Measurements from ENCODE around the gene CHST12. TPM values are rescaled to one million over a fixed set of nuclear protein-coding genes. Genes with fewer than 3 reads are reported as not detected.

CHST12 gene
- polyA plus RNA-seq, 2 of the 4 experiments (the other 2 are of a cell fraction) = 5.6 to 12.0 TPM

DNA sequence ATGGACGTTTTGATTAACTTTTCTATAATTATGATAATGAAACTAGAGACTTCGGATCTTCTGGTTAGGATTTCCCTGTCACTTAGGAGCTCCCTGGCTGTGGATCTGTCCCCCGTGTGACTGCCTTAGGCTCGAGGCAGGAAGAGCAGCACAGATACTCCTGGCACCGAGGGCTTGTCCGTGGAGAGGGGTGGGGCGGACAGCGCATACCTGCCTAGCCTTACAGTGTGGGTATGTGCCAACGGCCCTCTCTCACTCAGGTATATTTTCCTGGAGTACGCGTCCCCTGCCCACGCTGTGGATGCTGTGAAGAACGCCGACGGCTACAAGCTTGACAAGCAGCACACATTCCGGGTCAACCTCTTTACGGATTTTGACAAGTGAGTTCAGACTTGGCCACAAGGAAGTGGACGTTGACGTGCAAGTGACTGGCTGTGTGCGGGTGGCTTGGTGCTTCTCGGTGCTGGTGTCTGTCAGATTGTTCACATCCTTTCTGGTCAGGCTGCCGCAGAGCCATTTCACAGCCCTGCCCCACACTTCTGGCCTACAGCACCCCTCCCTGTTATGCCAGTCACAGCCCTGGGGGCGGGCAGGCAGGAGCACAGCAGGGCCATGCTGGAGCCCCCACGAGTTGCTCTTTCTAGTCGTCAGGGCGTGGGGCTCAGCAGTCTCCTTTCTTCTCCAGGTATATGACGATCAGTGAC lies 40.9 kb upstream of the CHST12 start:
- no peak overlapping the region for H3K4me3 ChIP-seq
- no peak for ATAC-seq
- no peak for DNase-seq (ENCODE audit: low read depth in 1 of 2, low spot score in 1 of 2)
- CTCF ChIA-PET = interaction anchor here (0.5 to 1.3 kb wide), 3 partner anchors 8 to 147 kb away, joined by 3 read pairs; no protein-coding TSS in a partner anchor
- POLR2A ChIA-PET = interaction anchor here (1.7 kb wide), 1 partner anchor 9 kb away, joined by 5 read pairs; no protein-coding TSS in a partner anchor
- FAIRE-seq = no peak
- H3K9me3 ChIP-seq = no peaks in the 10 kb centered on the region
- WGBS (ENCODE audit: missing lambda C conversion rate) = 93% methylated on average over 27 of the region's 27 CpGs
- H3K27ac ChIP-seq = no peak overlapping the region
- TF ChIP-seq EHMT2 (IDR thresholded peaks at IDR 0.05; ENCODE audit: low read depth) (no peak), CHD2 (IDR thresholded peaks at IDR 0.05; ENCODE audit: low read length, partially characterized antibody) (no peak), BCL3 (IDR thresholded peaks at IDR 0.05) (no peak), ZNF302 (CRISPR knock-in tag; IDR thresholded peaks at IDR 0.05) (no peak), EHF (CRISPR knock-in tag; IDR thresholded peaks at IDR 0.05) (no peak), E2F6 (IDR thresholded peaks at IDR 0.05; ENCODE audit: borderline replicate concordance, low read depth) (no peak), ELK1 (IDR thresholded peaks at IDR 0.05; ENCODE audit: low read depth, low read length) (no peak), TP53 (CRISPR knock-in tag; IDR thresholded peaks at IDR 0.05) (no peak), FOSB (CRISPR knock-in tag; IDR thresholded peaks at IDR 0.05) (no peak)
- H3K4me1 ChIP-seq = peaks cover 7% of the 10 kb centered on the region; the same call in 2 of the 3 replicates
- no peak overlapping the region for H3K4me2 ChIP-seq

- H3K4me3 ChIP-seq = no peak overlapping the region
- no peaks in the 10 kb centered on the region for H3K4me1 ChIP-seq
- ATAC-seq = no peak
- ChIA-PET CTCF (interaction anchor here (0.9 to 1.1 kb wide), 2 partner anchors 10 to 15 kb away, joined by 3 to 4 read pairs; no protein-coding TSS in a partner anchor), POLR2A (interaction anchor here (1.0 kb wide), 1 partner anchor 15 kb away, joined by 6 read pairs; the partner anchor contains the start of gene EIF3B)
- TF ChIP-seq ZNF302 (CRISPR knock-in tag; IDR thresholded peaks at IDR 0.05) = no peak
- TF ChIP-seq CEBPB (IDR thresholded peaks at IDR 0.05) = no peak
- no peak for TF ChIP-seq EP300 (IDR thresholded peaks at IDR 0.05)
- no peak for TF ChIP-seq HES2 (IDR thresholded peaks at IDR 0.05)
- TF ChIP-seq ELK1 (IDR thresholded peaks at IDR 0.05; ENCODE audit: low read depth, low read length) = no peak
- no peak for TF ChIP-seq NR3C1 (IDR thresholded peaks at IDR 0.05)
- no peak for TF ChIP-seq SMC3 (IDR thresholded peaks at IDR 0.05)
- TF ChIP-seq RFX5 (IDR thresholded peaks at IDR 0.05) = no peak
- TF ChIP-seq E2F6 (IDR thresholded peaks at IDR 0.05; ENCODE audit: borderline replicate concordance, low read depth) = no peak
- TF ChIP-seq CBX8 (IDR thresholded peaks at IDR 0.05) = no peak
- no peak for TF ChIP-seq MYC (IDR thresholded peaks at IDR 0.05; ENCODE audit: borderline replicate concordance, low read length)
- no peak for TF ChIP-seq SREBF2 (IDR thresholded peaks at IDR 0.05)
- no peak for TF ChIP-seq ZSCAN20 (CRISPR knock-in tag; IDR thresholded peaks at IDR 0.05)
- FAIRE-seq = no peak
- WGBS (ENCODE audit: missing lambda C conversion rate) = 99% methylated on average over 10 of the region's 10 CpGs
- H3K4me2 ChIP-seq = no peak overlapping the region
- no peak overlapping the region for H3K27ac ChIP-seq
- DNase-seq (ENCODE audit: low read depth in 1 of 2, low spot score in 1 of 2) = no peak
- H3K9me3 ChIP-seq = no peaks in the 10 kb centered on the region
Measured at GRCh38 chr7:2369139-2369538, 34.3 kb upstream of the CHST12 start.

Measured in A549 (cell line).